Measurements from ENCODE around the gene RTKN2.

DNA sequence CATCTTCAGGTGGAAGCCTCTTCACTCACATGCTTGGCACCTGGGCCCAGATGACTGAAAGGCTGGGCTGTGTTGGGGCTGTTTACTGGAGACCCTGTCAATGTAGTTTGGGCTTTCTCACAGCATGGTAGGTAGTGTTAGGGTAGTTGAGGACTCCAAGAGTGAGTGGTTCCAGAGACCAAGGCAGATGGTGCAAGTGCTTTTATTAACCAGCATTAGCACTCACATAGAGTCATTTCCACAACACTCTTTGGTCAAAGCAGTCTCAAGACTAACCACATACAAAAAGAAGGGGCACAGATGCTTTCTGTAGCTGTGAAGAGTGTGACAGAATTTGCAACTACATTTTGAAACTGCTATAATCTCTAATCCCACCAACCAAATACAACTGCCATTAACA lies 135.0 kb downstream of the RTKN2 start:
- TF ChIP-seq, protein P1, sequence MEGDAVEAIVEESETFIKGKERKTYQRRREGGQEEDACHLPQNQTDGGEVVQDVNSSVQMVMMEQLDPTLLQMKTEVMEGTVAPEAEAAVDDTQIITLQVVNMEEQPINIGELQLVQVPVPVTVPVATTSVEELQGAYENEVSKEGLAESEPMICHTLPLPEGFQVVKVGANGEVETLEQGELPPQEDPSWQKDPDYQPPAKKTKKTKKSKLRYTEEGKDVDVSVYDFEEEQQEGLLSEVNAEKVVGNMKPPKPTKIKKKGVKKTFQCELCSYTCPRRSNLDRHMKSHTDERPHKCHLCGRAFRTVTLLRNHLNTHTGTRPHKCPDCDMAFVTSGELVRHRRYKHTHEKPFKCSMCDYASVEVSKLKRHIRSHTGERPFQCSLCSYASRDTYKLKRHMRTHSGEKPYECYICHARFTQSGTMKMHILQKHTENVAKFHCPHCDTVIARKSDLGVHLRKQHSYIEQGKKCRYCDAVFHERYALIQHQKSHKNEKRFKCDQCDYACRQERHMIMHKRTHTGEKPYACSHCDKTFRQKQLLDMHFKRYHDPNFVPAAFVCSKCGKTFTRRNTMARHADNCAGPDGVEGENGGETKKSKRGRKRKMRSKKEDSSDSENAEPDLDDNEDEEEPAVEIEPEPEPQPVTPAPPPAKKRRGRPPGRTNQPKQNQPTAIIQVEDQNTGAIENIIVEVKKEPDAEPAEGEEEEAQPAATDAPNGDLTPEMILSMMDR (IDR thresholded peaks at IDR 0.05), result no peak
- no peak for TF ChIP-seq POLR2A (IDR thresholded peaks at IDR 0.05)

Measured in Peyer's patch (tissue), 4 donors.